GM18909 (cell line): ENCODE results near the gene SCUBE2.
"Not testable (repeated sequence)": the region's sequence is repeated elsewhere in the genome, so short reads cannot be mapped to it uniquely, and the experiment has no call there.

Experiments
- ATAC-seq: cut with Tn5 transposase; IDR thresholded peaks from one replicate; pipeline ENCODE4 v1.9.1; 2021; ENCODE audit warnings: mild to moderate bottlenecking; ENCODE audit not compliant: unreplicated experiment, poor library complexity

SCUBE2 gene

DNA sequence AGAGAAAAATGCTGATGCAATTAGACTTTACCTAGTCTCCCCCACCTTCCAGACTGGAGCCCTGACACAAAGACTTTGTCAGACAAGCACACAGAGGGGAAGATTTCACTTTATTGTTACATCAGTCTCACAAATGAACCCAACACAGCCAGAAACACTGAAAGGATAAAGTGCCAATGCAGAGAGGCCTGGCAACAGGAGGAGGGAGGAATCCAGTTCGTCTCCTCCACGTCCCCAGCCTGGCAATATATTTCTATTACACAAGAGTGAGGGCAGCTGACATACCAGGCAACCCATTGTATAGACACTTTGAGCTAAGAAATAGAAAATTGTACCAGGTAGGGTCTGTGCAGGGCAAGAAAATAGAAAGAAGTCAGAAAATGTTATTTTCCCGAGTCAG lies 110.9 kb downstream of the SCUBE2 start:
- no peak for ATAC-seq

DNA sequence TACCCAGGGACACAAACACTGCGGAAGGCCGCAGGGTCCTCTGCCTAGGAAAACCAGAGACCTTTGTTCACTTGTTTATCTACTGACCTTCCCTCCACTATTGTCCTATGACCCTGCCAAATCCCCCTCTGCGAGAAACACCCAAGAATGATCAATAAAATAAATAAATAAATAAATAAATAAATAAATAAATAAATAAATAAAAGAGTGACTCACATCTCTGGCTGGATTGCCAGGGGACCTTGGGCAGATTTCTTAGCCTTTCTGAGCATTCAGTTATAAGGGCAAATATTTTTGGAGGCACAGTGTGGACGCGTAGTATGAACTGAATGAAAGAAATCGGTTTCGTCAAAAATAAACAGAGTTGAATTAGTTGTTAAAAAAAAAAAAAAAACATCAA lies 112.0 kb downstream of the SCUBE2 start:
- ATAC-seq, result not testable (repeated sequence)

DNA sequence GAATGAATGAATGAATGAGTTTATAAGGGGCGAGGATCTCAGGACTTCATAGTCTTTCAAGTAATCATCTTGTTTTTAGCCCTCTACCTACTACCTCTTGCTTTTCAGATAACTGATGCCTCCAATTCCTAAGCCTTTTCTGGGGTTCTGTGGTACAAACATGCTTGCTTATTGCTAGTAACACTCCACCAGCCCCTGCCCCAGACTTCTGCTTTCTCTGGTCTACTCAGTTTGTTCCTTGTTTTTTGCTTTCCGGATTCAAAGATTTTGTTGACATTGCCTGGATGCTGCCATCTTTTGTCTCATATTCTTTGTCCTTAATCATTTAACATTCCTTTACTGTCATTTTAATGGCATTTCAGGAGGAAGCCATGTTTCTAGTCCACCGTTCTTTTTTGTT lies 118.3 kb downstream of the SCUBE2 start:
- ATAC-seq, result no peak

DNA sequence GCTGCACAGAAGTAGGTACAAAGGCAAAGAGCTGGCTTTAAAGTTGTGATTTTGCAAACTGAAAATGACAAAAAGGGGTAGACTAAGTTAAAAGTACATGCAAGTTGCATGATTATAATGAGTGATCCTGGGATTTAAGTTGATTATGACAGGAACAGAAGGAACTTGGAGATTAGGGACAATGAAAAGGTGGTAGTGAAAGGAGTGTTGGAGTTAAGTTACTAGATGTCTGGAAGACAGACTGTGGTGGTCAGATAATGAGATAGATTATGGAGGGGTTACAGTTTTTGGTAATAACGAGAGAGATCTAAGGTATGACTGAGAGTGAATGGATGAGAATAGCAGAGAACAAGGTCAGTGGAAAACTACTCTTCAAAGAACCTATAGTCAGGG lies 119.5 kb downstream of the SCUBE2 start:
- ATAC-seq, result no peak

DNA sequence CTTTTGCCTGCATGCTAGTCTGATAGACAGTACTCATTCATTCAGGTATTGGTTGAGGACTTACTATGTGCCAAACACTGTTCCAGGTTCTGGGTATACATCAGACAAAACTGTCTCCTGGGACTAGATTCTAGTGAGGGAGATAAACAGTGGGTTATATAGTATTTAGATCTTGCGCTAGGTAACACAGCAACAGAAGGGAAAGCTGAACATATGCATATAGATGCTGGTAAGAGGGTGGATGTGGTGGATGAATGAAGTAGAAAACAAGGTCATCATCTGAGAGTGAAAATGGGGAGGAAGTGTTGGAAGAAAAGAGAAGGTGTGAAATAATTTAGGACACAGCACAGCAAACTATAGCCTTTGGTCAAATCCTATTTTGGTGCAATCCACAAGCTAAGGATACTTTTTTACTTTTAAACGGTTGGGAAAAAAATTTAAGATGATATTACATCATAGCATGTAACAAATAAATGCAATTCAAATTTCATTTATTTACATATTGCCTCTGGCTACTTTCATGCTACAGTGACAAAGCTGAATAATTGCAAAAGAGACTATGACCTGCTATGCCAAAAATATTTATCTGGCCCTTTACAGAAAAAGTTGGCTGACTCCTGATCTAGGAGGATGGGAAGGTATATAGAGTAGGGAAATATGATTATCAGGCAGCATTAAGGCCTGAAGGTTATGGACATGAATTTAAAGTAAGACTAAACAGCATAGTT lies 120.0 kb downstream of the SCUBE2 start:
- no peak for ATAC-seq
